ENCODE measurements around the gene SOBP. TPM values are rescaled to one million over a fixed set of nuclear protein-coding genes. Genes with fewer than 3 reads are reported as not detected.

Gene SOBP
- total RNA-seq, 1 donor from 2014 or later = 6.8 TPM

GRCh38 chr6:107538856-107539387 lies 49.0 kb downstream of the SOBP start:
- no peaks in the 10 kb centered on the region for H3K27me3 ChIP-seq
- TF ChIP-seq CTCF (IDR thresholded peaks at IDR 0.05) = no peak
- H3K4me3 ChIP-seq = no peak overlapping the region
- no peaks in the 10 kb centered on the region for H3K9me3 ChIP-seq
- intact Hi-C loops (cut with DNase I) = no loop called here
- ATAC-seq = peak; percentile 90
- H3K27ac ChIP-seq = no peak overlapping the region
- peaks cover 6% of the 10 kb centered on the region for H3K4me1 ChIP-seq
- H3K36me3 ChIP-seq = no peaks in the 10 kb centered on the region
- DNase-seq = no peak

GRCh38 chr6:107539409-107539808 lies 49.5 kb downstream of the SOBP start:
- TF ChIP-seq CTCF (IDR thresholded peaks at IDR 0.05) = no peak
- H3K4me1 ChIP-seq = peaks cover 6% of the 10 kb centered on the region
- no peaks in the 10 kb centered on the region for H3K27me3 ChIP-seq
- ATAC-seq (no peak), DNase-seq (no peak)
- H3K4me3 ChIP-seq = no peak overlapping the region
- H3K9me3 ChIP-seq = no peaks in the 10 kb centered on the region
- H3K27ac ChIP-seq = no peak overlapping the region
- no peaks in the 10 kb centered on the region for H3K36me3 ChIP-seq
- intact Hi-C loops (cut with DNase I) = no loop called here

GRCh38 chr6:107539849-107540464 lies 50.0 kb downstream of the SOBP start:
- Histone ChIP-seq H3K4me1 (peaks cover 6% of the 10 kb centered on the region), H3K9me3 (no peaks in the 10 kb centered on the region), H3K4me3 (no peak overlapping the region), H3K36me3 (no peaks in the 10 kb centered on the region), H3K27me3 (no peaks in the 10 kb centered on the region), H3K27ac (no peak overlapping the region)
- DNase-seq (no peak), ATAC-seq (no peak)
- intact Hi-C loops (cut with DNase I) = no loop called here
- TF ChIP-seq CTCF (IDR thresholded peaks at IDR 0.05) = no peak

GRCh38 chr6:107540465-107540857 lies 50.5 kb downstream of the SOBP start:
- no peak for TF ChIP-seq CTCF (IDR thresholded peaks at IDR 0.05)
- DNase-seq (no peak), ATAC-seq (no peak)
- H3K4me1 ChIP-seq = peaks cover 6% of the 10 kb centered on the region
- intact Hi-C loops (cut with DNase I) = no loop called here
- H3K36me3 ChIP-seq = no peaks in the 10 kb centered on the region
- H3K9me3 ChIP-seq = no peaks in the 10 kb centered on the region
- H3K27me3 ChIP-seq = no peaks in the 10 kb centered on the region
- no peak overlapping the region for H3K4me3 ChIP-seq
- no peak overlapping the region for H3K27ac ChIP-seq

- Histone ChIP-seq H3K27ac (no peak overlapping the region), H3K36me3 (no peaks in the 10 kb centered on the region), H3K9me3 (no peaks in the 10 kb centered on the region), H3K27me3 (no peaks in the 10 kb centered on the region), H3K4me1 (peaks cover 6% of the 10 kb centered on the region), H3K4me3 (no peak overlapping the region)
- DNase-seq = no peak
- no peak for ATAC-seq
- no peak for TF ChIP-seq CTCF (IDR thresholded peaks at IDR 0.05)
- intact Hi-C loops (cut with DNase I) = no loop called here
Observed at GRCh38 chr6:107542192-107542668, 52.3 kb downstream of the SOBP start.
